Measurements from ENCODE around the gene MIER3.

MIER3 gene

GRCh38 chr5:56959326-56959725, 7.4 kb upstream of the MIER3 start:
- DNase-seq: no peak

- no peak for DNase-seq
These were observed 6.7 kb upstream of the MIER3 start for GRCh38 chr5:56958595-56958994.

DNA sequence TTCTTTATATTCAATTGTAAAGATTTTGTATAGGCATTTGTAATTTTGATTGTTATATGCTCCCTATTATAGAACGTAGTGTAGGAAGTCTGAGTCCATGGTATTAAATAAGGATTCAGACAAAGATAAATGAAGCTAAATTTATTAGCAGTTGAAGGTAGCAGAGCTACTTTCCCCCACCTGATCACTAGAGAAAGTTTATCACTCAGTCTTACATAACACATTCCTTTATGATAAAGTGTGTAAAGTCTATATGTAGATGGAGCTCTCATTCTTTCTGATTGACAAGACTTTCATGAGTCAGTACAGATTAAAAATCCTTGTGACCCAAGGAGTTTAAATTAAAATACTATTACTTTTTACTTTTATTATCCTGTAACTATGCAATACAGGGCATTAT, 2.3 kb upstream of the MIER3 start:
- no peak for DNase-seq

- DNase-seq: no peak
These were observed 587 bp downstream of the MIER3 start for GRCh38 chr5:56951126-56951945.

- DNase-seq: no peak
These were observed 1.2 kb downstream of the MIER3 start for GRCh38 chr5:56950626-56951125.

DNA sequence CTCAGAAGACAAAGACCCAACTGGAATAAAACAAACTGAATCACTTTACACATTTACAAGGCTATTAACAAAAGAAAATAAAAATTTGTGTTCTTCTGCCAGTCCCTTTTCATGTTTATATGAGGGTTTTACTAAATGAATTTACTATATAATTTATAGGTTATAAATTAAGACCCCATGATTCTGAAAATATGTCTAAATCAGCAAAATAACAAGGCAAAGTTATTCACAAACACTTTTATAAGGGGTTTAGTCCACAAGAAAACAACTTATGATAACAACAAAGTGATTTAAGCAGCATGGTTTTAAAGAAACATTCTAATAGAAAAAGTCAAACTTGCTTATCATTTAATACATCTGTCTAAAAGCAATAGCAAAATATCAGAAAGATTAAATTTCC, 4.9 kb downstream of the MIER3 start:
- DNase-seq: no peak

GRCh38 chr5:56941981-56942380, 9.9 kb downstream of the MIER3 start:
- DNase-seq: no peak

- no peak for DNase-seq
These were observed 13.1 kb downstream of the MIER3 start for GRCh38 chr5:56938858-56939257.

DNA sequence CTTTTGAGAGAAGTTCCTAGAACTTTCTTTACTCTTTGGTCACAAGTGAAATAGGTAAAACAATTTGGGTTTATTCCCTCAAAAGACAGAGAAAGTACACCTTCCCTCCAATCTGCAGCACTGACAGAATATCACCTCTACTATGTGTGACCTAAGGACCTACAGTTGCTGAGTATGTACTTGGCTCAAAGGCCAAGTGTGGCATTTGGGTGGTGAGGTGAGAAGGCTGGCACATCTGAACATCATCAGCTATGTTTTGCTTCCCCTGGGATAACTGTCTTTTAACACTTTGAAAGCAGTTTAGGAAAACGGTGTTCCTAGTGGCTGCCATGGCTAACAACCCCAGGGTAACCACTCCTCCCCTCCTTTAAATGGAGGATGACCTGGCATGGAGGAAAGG, 17.6 kb downstream of the MIER3 start:
- no peak for DNase-seq

DNA sequence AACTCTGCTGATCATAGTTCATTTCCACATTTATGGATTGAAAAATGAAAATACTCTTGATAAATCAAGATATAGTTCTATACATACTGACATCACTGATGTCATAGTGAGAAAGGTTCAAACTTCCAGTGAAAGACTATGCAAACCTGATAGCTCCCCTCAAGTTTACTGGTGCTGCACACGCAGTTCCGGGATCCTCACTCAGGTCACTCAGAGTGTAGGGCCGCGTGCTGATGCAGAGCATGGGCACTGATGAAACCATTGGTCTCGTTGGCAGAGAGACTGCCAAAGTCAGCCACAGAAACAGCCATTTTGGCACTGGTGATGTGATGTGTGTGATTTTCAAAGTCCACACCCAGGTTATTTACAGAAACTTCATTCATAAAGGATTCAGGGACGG, 29.0 kb downstream of the MIER3 start:
- DNase-seq: no peak

DNA sequence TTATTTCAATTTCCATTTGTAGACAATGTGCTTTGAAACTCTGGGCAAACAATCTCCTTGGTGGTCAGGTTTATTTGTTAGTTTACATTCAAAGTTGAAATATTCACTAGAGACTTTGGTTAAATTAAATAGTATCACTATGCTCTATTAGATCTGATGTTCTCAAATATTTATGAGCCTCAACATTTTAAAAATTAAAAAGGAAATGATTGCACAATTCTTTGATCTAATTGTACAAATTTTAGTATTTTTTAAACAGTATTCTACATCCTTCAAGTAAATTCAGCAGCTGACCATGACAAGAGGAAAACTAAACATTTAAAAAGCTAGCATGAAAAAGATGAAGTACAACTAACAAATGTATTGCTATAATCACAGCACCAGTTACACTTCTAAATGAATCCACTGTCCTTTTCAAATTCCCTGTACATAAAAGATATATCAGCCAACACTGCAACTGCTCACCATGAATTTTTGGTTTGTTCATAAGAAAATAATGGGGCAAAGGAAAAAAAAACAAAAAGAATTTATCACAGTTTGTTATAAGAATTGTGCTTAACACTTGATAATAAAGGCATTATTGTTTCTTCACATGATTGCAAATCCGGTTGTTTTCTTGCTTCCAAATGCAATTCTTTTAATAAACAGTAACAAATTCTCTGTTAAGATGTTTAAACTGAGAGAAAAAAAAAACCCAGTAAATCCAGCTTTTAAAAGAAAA, 31.8 kb downstream of the MIER3 start:
- no peak for DNase-seq

- DNase-seq: no peak
These were observed 33.9 kb downstream of the MIER3 start for GRCh38 chr5:56918054-56918453.

DNA sequence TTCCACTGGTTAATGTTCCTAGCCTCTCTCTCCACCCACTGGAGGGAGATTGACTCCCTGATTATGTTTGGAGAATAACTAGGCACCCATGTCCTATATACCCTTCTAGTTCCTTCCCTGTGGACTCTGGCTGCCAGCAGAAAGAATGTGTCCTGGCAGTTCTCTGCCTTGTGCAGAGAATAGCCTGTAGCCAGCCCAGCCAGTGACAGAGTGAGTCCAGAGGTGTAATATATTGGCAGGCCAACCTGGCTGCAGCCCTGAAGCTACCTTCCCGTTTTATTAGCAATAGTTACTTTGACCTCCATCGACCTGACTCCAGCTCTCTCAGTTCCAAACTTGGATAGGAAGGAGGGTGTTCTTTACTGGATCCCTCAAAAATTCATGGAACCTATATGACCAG, 34.4 kb downstream of the MIER3 start:
- no peak for DNase-seq

DNA sequence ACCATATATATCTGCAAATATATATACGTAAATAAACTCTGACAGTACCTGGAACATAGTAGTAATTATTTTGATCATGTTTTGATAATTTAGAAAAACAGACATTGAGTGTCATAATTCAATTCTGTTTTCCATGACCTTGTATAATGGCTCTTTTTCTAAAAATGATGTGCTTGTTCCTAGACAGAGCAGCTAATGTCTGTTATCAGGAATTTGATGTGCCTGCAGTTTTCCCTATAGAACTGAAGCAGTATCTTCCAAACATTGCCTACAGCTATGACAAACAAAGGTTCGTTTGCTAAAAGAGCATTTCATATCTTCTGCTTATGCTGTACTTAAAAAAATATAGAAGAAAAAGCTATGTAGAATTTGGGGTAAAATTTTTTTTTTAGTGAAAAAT, 37.2 kb downstream of the MIER3 start:
- DNase-seq: no peak

- no peak for DNase-seq
These were observed 38.2 kb downstream of the MIER3 start for GRCh38 chr5:56913766-56914165.

- peak; percentile 54 for DNase-seq
These were observed 41.5 kb downstream of the MIER3 start for GRCh38 chr5:56910210-56910965.

DNA sequence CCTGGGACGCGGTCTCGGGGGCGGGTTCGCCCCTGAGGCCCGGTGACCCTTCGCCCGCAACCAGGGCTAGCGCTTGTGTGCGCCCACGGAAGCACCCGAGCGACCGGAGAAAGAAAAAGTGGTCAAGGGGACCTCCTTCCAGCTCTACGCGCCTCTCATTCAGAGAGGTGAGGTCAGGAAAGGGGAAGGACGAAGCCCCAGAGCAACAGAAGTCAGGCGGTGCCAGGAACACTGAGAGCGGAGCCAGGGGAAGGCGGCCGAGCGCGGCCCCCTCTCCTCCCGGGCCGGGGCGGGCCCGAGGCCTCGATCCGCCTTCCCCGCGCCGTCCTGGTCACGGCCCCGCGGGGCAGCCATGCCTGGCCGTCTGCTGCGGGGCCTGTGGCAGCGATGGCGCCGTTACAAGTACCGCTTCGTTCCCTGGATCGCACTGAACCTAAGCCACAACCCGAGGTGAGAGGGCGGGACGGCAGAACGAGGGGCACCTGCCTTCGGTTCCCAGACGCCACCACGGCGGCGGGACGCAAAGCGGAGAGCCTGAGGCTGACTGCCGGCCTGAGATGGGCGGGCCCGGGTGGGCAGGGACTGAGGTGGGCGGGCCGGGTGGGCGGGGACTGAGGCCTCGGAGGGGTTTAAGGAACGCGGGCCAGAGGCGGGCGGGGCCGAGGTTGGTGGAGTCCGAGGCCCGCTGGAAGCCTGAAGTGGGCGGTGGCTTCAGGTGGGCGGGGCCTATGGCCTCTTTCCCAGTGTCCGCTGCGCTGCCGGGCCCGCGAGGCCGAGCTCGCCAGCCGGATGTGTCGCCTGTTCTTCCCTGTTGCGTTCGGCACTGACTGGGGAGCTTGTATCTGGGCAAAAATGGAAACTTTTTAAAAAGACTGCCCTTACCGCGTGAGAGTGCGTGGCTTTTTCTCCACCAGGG, 42.4 kb downstream of the MIER3 start, which contains the start of gene SETD9:
Gene SETD9 (plus strand): TSS at position 303 of the 916 bp plus-strand sequence. CDS start 50 bp downstream, at position 353.
- DNase-seq: peak; percentile 95

DNA sequence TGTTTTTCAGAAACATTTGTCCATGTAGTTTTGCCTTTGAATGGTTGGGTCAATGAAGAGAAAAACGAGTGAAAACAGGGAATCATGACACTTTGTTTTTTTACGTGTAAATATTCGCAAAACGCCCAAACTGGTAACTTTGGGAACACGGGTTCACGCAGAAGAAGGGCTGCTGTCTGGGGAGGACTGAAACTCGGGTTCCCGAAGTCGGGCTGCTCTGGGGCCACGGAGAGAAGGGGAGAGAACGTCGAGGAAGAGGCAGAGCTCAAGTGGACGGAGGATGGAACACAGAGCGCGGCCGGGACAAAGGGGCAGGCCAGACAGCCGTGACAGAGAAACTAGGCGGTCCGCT, 43.0 kb downstream of the MIER3 start:
- peak; percentile 38 for DNase-seq

- DNase-seq: peak; percentile 9
These were observed 50.9 kb downstream of the MIER3 start for GRCh38 chr5:56900858-56901578.

DNA sequence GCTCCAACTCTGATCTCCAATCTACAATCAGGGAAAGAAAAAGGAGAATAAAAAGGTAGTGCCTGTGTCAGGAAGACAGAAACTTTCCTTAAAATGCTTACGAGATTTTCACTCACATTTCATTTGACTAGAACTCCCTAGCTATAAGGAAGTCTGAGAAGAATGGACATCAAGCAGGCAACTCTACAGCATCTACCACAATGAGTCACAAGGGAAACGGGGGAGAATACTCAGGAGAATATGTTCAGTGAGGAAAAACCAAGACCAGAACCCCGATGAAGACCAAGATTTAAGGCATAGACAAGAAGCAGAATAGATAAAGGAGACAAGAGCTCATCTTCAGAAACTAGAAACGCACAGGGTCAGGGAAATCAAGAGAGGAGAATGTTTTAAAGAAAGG, 51.5 kb downstream of the MIER3 start:
- DNase-seq: no peak

DNA sequence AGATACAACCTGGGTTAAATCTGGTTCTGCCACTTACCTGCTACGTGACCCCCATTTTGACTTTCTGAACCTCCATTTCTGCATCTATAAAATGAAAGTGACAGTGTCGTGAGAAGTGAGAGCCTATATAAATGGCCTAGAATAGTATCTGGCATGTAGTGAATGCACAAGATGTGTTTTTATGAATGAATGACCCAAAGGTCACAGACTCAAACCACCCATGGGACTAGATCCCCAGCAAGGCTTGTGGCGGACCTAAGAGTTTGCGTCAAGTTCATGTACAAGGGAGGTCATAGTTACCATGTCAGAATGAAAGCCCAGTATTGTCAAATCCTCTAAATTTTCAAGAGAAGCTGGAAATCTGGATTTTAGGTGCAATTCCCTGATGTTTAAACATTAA, 53.7 kb downstream of the MIER3 start:
- no peak for DNase-seq

GRCh38 chr5:56896763-56897162, 55.2 kb downstream of the MIER3 start:
- DNase-seq: no peak

All from NCI-H774 (cell line).